ENCODE results near the gene TMEM143.

Gene TMEM143

GRCh38 chr19:48390188-48391099, 26.7 kb upstream of the TMEM143 start:
- DNase-seq (ENCODE audit: low spot score): peak; percentile 83
- peak; percentile 56 for TF ChIP-seq CTCF (IDR thresholded peaks at IDR 0.05)
- Histone ChIP-seq H3K27ac (peak overlapping the region; percentile 91 to 92), H3K4me3 (peak overlapping the region; percentile 86)

DNA sequence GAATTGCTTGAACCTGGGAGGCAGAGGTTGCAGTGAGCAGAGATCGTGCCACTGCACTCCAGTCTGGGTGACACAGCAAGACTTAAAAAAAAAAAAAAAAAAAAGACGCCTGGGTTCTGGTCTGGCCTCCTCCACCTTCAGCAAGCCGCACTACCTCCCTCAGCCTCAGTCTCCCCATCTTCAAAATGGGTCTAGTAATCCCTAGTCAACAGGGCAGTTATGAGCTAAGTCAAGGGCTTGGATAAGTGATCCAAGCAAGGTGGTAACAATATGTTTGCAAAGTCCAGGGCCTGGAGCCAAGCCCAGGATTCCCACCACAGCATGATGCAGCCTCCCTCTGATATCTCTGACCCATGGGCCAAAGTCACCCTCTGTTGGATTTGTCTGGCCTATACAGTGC, 23.2 kb upstream of the TMEM143 start:
- TF ChIP-seq CTCF (IDR thresholded peaks at IDR 0.05): no peak
- no peak overlapping the region for H3K27ac ChIP-seq
- H3K4me3 ChIP-seq: no peak overlapping the region
- DNase-seq (ENCODE audit: low spot score): no peak

GRCh38 chr19:48385461-48386087, 21.8 kb upstream of the TMEM143 start:
- Histone ChIP-seq H3K27ac (no peak overlapping the region), H3K4me3 (no peak overlapping the region)
- DNase-seq (ENCODE audit: low spot score): no peak
- no peak for TF ChIP-seq CTCF (IDR thresholded peaks at IDR 0.05)

GRCh38 chr19:48382286-48382685, 18.5 kb upstream of the TMEM143 start:
- no peak overlapping the region for H3K27ac ChIP-seq
- DNase-seq (ENCODE audit: low spot score): no peak
- no peak for TF ChIP-seq CTCF (IDR thresholded peaks at IDR 0.05)
- no peak overlapping the region for H3K4me3 ChIP-seq

GRCh38 chr19:48381178-48381950, 17.6 kb upstream of the TMEM143 start:
- no peak for TF ChIP-seq CTCF (IDR thresholded peaks at IDR 0.05)
- Histone ChIP-seq H3K4me3 (no peak overlapping the region), H3K27ac (no peak overlapping the region)
- no peak for DNase-seq (ENCODE audit: low spot score)

GRCh38 chr19:48379058-48379457, 15.3 kb upstream of the TMEM143 start:
- TF ChIP-seq CTCF (IDR thresholded peaks at IDR 0.05): no peak
- Histone ChIP-seq H3K4me3 (no peak overlapping the region), H3K27ac (no peak overlapping the region)
- no peak for DNase-seq (ENCODE audit: low spot score)

Data from coronary artery (tissue), 2 donors.